OCI-LY3 (cell line): Measurements from ENCODE around the gene CREB3L1.

Experiments
- H2AFZ ChIP-seq: fragments of 200-600, 300-600 bp; shearing (Covaris generic); 2 replicates; pipeline ENCODE4 v1.6.0; 2014; ENCODE audit warnings: antibody characterized with exemption, low read depth, low read length
- H3K27ac ChIP-seq: fragments of 200-600, 300-600 bp; sonication (generic); 2 replicates; pipeline ENCODE4 v1.5.1; 2014; ENCODE audit warnings: mild to moderate bottlenecking, low read length, moderate library complexity, mixed read lengths
- H3K27me3 ChIP-seq: fragments of 200-600, 300-600 bp; sonication (generic); 2 replicates; pipeline ENCODE4 v1.6.1; 2014; ENCODE audit warnings: low read depth, low read length, mixed read lengths
- H3K36me3 ChIP-seq: fragments of 200-600, 300-600 bp; sonication (generic); replicated peaks from 2 replicates; pipeline ENCODE3; 2014; ENCODE audit warnings: low read depth, low read length, mixed read lengths
- H3K4me1 ChIP-seq: fragments of 300-600, 200-600 bp; sonication (generic); 2 replicates; pipeline ENCODE4 v1.6.1; 2014; ENCODE audit warnings: low read length, mixed read lengths
- H3K4me2 ChIP-seq: fragments of 200-600, 300-600 bp; sonication (generic); 2 replicates; pipeline ENCODE4 v1.6.1; 2014; ENCODE audit warnings: low read length, mixed read lengths
- H3K4me3 ChIP-seq: fragments of 300-600, 200-600 bp; sonication (generic); 2 replicates; pipeline ENCODE4 v1.5.1; 2014; ENCODE audit warnings: antibody characterized with exemption, mild to moderate bottlenecking, low read length, moderate library complexity
- H3K79me2 ChIP-seq: fragments of 300-600, 200-600 bp; shearing (Covaris generic); 2 replicates; pipeline ENCODE4 v1.6.1; 2014; ENCODE audit warnings: mild to moderate bottlenecking, low read length, mixed read lengths
- H3K9ac ChIP-seq: fragments of 300-600, 200-600 bp; shearing (Covaris generic); 2 replicates; pipeline ENCODE4 v1.6.0; 2014; ENCODE audit warnings: mild to moderate bottlenecking, low read length, moderate library complexity
- H3K9me3 ChIP-seq: fragments of 200-600, 300-600 bp; shearing (Covaris generic); 2 replicates; pipeline ENCODE4 v1.6.1; 2014; ENCODE audit warnings: low read length, mixed read lengths; ENCODE audit not compliant: insufficient read depth
- H4K20me1 ChIP-seq: fragments of 200-600, 300-600 bp; sonication (generic); 2 replicates; pipeline ENCODE4 v1.6.1; 2016; ENCODE audit warnings: low read length, mixed read lengths; ENCODE audit not compliant: insufficient read depth
- CTCF ChIP-seq: fragments of 200-600, 300-600 bp; sonication (generic); IDR thresholded peaks from 2 replicates; pipeline ENCODE4 v1.5.1; 2014; ENCODE audit warnings: antibody characterized with exemption, low read length, low read depth
- EZH2phosphoT487 ChIP-seq: fragments of 200-600 bp; shearing (Covaris generic); IDR thresholded peaks from 2 replicates; pipeline ENCODE4 v1.6.1; 2018; ENCODE audit warnings: antibody characterized with exemption, mixed run types, low read depth

CREB3L1 gene

GRCh38 chr11:46360878-46361277 is 83.4 kb downstream of the CREB3L1 start:
- Histone ChIP-seq H3K4me3 (peak overlapping the region; percentile 76), H3K36me3 (peaks cover 3% of the 10 kb centered on the region), H3K9me3 (no peaks in the 10 kb centered on the region), H3K9ac (peak overlapping the region; percentile 68), H3K79me2 (peaks cover 51% of the 10 kb centered on the region), H3K27me3 (no peaks in the 10 kb centered on the region), H3K4me1 (peaks cover 14% of the 10 kb centered on the region), H4K20me1 (peaks cover 9% of the 10 kb centered on the region), H3K4me2 (peak overlapping the region; percentile 96), H3K27ac (peak overlapping the region; percentile 43), H2AFZ (peak overlapping the region; percentile 9; the same call in 1 of the 2 replicates)
- TF ChIP-seq EZH2phosphoT487 (no peak), CTCF (no peak)

GRCh38 chr11:46361283-46362155 is 84.1 kb downstream of the CREB3L1 start:
- Histone ChIP-seq H3K4me1 (peaks cover 14% of the 10 kb centered on the region), H3K79me2 (peaks cover 45% of the 10 kb centered on the region), H2AFZ (peak overlapping the region; percentile 9; the same call in 1 of the 2 replicates), H3K27me3 (no peaks in the 10 kb centered on the region), H3K9ac (peak overlapping the region; percentile 68), H3K36me3 (peaks cover under 1% of the 10 kb centered on the region), H3K9me3 (no peaks in the 10 kb centered on the region), H4K20me1 (peaks cover 7% of the 10 kb centered on the region), H3K4me2 (peak overlapping the region; percentile 96), H3K27ac (peak overlapping the region; percentile 43), H3K4me3 (peak overlapping the region; percentile 76)
- TF ChIP-seq EZH2phosphoT487 (no peak), CTCF (no peak)

- H3K4me3 ChIP-seq: peak overlapping the region; percentile 76; the same call in 1 of the 2 replicates
- no peaks in the 10 kb centered on the region for H3K27me3 ChIP-seq
- H3K4me2 ChIP-seq: peak overlapping the region; percentile 96
- TF ChIP-seq CTCF: no peak
- TF ChIP-seq EZH2phosphoT487: no peak
- H3K27ac ChIP-seq: no peak overlapping the region
- H3K4me1 ChIP-seq: peaks cover 14% of the 10 kb centered on the region
- no peaks in the 10 kb centered on the region for H3K9me3 ChIP-seq
- no peak overlapping the region for H3K9ac ChIP-seq
- H4K20me1 ChIP-seq: peaks cover 2% of the 10 kb centered on the region; the same call in 1 of the 2 replicates
- no peaks in the 10 kb centered on the region for H3K36me3 ChIP-seq
- H2AFZ ChIP-seq: no peak overlapping the region
- peaks cover 37% of the 10 kb centered on the region for H3K79me2 ChIP-seq
Measured at GRCh38 chr11:46362156-46363030, 84.9 kb downstream of the CREB3L1 start.

GRCh38 chr11:46363031-46363407 is 85.6 kb downstream of the CREB3L1 start:
- TF ChIP-seq CTCF (no peak), EZH2phosphoT487 (no peak)
- Histone ChIP-seq H4K20me1 (peaks cover 2% of the 10 kb centered on the region; the same call in 1 of the 2 replicates), H3K4me2 (no peak overlapping the region), H3K27ac (no peak overlapping the region), H3K36me3 (peaks cover 2% of the 10 kb centered on the region), H2AFZ (no peak overlapping the region), H3K9ac (no peak overlapping the region), H3K4me3 (no peak overlapping the region), H3K27me3 (no peaks in the 10 kb centered on the region), H3K9me3 (no peaks in the 10 kb centered on the region), H3K4me1 (peaks cover 14% of the 10 kb centered on the region), H3K79me2 (peaks cover 31% of the 10 kb centered on the region)
